GM19463 (cell line): ENCODE data around the gene GRID1.

Experiments used
- ATAC-seq: cut with Tn5 transposase; IDR thresholded peaks from one replicate; pipeline ENCODE4 v1.9.1; 2021; ENCODE audit warnings: mild to moderate bottlenecking, moderate library complexity; ENCODE audit not compliant: unreplicated experiment

Gene GRID1

DNA sequence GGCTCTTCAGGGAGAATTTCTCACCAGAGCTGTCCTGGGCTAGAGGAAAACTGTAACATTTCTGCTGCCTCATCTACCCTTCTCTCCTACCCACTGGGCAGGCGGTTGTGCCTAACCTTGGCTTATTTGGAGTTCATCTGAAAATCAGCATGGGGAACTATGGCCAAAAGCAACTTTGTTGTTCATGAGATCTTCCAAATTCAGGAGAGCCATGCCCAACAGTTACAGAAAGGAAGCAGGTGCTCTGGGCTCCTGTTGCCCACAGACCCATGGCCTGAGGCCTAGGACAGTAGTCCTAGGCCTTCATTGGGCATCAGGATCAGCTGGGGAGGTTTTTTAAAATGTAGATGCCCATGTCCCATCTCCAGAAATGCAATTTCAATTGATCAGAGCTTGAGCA is 85.2 kb downstream of the GRID1 start:
- no peak for ATAC-seq

DNA sequence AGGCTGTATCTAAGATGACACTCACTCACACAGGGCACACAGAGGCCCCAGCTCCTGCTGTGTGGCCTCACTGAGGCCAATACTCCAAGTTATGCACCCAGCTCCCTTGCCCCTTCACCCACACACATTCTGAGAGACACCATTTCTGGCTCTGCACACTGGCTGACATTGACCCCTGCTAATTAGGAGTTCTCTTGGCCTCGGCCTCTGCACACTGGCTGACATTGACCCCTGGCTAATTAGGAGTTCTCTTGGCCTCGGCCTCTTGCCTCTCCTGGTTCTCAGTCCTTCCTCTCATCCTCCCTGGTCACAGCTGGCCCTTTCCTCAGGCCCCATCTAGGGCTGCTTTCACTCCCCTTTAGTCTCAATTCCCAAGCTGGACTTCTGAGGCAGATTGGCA is 97.3 kb downstream of the GRID1 start:
- ATAC-seq = no peak

DNA sequence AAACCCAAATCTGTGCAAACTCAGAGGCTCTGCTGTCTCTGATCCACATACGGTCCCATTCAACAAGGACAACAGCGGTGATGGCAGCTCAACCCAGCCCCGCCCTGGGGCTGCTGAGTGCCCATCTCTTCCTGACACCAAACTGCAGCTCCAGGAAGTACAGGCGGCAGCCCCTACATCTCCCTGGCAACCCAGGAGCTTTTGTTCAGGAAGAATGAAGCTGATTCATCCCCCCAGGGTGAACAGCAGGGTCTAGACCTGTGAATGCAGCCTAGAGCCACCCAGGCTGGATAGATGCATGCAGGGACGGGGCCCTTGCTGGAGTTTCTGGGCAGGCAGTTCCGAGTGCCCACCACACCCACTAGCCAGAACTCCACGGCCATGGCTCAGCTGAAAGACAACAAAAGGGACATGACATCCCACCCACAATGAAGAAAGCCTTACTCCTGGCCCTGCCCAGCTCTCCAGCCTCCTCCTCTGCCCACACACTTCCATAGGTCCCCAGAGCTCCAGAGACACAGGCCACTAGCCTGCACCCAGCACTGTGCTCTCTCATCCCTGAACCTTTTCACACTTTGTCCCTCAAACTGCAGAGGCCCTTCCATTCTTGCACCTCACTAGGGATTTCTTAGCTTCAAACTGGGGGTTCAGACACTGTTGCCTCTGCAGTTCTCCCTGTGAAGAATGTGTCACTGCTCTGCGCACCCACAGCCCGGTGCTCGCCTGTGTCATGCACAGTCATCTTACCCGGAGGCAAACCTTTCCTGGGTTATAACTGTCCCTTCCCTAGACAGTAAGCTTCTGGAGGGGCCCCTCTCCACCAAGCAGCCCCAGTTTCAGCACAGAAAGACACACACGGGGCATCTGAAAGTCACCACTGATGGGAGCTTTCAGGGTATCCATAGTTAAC is 99.1 kb downstream of the GRID1 start:
- no peak for ATAC-seq

DNA sequence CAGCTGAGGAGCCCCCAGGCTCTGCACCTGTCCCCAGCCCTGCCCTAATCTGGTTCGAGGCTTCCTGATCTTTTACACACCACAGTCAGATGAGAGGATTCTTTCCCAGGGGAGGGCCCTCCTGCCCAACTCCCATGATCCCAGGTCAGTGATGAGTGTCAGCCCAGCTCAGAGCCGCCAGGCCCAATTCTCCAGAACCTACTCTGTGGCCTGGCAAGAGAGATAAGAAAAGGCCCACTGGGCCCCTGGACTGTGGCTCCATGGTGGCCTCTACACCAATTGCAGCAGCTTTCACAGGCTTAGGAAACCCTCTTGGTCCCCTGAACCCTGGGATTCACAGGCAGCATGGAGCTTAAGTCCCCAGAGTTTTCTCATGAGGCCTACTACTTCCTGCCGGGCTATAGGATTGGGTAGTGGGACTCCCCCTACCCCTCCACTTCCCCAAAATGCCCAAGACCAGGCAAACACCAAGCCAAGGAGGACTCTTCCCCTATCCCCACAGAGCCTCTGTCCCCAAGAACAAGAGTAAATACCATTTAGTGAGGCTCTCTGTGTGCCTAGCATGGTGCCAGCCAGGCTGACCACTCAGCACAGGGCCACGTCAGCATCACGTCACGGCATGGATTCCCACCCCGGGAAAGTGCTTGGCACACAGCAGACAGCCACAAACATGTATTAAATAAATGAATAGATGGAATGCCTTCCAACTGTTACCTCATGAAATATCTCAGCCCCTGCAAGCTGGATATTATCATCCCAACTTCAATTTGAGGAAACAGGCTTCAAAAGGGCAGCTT is 100.0 kb downstream of the GRID1 start:
- no peak for ATAC-seq

DNA sequence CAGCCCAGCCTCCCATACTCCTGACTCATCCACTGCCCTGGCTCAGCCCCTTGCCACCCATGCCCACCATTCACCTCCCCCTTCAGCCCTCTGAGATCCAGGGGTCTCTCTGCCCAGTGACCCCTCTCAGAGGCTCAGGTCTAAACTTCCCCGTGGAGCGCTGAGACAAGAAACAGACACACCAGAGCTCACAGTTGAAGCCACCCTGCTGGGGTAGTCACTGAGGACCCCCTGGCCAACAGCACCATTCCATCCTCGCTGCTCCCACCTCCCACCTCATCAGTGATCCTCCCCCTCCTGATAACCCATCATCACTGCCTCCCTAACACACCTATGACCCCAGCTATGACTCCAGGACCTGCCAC is 100.7 kb downstream of the GRID1 start:
- ATAC-seq = no peak

DNA sequence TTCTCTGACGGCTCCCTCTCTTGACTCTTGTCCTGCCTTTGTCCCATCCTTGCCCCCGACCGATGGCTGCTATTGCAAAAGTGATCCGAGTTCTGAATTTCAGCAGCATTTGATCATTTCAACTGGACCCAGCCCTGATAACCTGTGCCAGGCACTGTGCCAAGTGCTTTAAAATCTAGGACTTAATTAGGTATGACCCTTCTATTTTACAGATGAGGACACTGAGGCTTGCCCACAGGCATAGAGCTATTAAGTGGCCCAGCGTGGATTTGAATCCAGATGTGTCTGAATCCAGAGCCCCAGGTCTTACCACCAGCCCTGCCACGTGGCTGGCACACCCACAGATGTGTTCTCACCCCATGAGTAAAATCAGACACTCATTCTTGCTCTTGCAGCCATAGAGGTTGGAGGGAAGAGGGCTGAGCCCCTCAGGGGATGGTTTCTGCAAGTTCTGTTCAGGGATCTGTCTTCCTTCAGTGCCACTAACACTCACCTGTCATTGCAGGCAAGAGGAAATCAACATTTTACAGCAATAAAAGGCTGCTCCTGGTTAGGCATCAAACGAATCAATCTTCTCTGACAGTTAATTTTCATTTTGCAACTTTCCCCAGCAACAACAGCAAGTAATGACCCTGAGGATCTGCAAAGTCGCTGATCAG is 101.2 kb downstream of the GRID1 start:
- no peak for ATAC-seq

DNA sequence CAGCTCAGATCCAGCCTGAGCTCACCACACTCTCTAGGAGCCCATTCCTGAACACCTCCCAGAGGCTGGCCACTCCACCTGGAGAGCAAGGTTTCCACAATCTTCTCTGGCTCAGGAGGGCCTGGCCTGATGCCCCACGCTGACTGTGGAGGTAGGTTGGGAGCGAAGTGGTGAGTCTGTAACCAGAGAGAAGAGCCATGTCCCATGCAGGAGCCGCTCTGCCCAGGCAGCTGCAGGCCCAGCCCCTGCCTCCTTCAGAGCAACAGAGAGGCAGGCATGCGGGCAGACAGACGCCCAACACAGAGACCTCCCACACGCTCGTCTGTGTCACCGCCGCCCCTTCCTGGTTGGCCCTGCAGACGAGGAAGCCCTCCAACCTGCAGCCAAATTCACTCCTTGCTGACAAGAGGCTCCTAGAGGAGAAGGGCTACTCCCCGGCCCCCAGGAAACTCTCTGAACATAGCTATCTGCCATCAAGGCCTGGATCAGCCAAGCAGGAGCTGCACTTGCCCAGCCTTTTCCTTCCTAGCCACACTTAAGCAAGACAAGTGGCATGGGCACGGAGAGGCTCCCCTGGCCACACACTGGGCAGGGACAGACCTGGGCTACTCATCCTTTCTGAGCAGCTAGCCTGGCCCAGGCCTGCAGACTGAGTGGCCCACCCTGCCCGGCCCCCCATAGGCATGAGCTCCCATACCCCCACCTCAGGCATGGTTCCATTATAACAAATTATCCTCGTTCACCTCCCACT is 101.9 kb downstream of the GRID1 start:
- ATAC-seq = no peak

DNA sequence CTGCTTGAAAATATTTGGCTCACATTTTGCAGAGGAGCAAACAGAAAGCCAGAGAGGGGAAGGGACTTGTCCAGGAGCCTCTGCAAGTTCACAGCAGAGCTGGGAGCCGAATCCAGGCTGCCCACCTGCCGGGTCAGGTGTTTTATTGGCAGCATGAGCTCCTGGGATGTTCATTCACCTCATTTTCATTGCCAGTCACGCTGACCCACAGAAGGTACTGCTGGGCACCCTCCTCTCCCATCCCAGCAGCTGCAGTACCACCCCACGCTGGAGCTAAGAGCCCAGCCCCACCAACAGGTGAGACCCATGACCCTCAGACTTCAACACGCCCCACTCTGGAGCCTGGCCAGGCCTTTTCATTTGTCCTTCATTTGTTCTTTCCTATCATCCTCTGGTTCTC is 102.7 kb downstream of the GRID1 start:
- ATAC-seq = no peak

DNA sequence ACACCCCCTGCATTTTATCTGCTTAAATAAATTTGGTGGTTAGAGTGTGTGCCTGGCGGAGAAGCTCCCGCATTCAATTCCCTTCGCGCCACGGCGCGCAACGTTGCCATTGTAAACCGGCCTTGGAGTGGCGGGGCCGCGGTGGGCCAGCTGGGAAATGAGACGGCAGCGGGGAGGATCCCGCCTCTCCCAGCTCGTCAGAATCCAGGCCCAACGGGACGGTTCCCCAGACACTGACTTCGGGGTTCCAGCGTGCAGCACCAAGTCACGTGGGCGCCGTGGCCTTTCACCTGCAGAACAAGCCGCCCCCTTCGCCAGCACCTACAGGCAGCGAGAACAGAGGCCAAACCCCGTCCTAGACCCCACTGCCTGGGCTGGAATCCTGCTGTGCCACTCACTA is 103.4 kb downstream of the GRID1 start:
- ATAC-seq = no peak

DNA sequence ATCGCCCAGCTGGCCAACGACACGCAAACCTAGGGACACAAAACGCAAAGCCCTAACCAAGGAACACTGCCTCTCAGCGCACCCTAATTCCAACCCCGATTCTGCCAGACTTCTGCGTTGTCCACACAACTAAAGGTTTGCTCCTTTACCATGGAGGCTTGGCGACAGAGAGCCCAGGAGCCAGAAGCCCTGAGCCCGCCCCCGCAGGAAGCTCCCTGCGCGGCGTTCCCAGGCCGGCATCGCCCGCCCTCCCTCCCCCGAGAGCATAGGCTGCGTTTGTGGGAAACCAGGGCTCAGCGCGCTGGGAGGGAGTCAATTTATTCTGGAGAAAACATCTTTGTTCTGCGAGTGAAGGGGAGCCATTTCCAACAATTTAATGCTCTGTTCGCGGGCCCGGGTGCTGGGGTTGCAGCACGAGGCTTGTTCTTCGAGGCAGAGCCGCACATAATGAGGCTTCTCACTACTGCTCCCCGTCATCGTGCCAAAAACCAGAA is 103.9 kb downstream of the GRID1 start:
- ATAC-seq = no peak

DNA sequence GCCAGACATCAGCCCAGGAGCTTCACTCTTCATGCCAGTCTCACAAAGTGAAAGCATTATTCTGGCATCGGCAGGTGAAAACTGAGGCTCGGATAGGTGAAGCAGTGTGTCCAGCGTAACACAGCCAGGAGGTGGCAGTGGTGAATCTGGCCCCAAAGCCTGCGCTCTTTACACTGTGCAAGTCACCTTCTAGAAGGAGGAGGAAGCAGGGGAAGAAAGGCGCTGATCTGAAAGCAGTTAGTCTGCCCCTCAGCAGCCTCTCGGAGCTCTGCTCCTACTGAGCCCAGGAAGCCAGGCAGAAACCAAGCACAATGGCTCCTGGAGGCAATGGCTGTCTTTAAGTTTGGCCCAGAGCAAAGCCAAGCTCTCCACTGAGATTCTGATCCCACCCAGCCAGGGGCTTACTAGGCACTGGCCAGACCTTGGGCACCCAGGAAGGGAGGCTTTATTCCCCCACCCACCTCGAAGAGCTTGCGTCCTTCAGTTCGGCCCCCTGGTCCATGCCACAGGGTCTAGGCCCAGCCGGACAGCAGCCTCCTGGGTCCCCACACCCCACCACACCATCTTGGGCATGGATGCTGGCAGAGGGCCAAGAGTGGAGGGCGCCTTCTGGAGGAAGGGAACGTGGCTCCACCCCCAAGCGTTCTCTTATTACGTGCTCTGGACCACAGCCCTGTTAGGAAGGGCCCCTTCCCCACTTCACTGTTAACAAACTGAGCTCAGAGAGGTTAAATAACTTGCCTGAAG is 104.5 kb downstream of the GRID1 start:
- peak; percentile 70 for ATAC-seq

DNA sequence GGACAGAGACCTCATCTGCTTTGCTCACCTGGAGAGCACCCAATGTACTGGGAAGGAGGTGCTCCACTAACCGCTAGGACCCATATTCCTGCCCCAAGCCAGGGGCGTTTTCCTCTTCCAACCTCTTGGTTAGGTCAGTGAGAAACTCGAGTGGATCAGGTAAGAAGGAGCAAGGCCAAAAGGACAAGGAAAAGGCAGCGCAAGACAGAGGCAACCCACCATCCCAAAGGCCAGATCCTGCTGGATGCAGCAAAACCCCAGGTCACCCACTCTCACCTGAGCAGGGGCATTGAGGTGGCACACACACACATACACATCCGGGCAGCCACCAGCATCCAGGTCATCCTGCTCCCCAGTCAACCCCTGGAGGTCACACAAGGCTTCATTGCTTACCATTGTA is 105.1 kb downstream of the GRID1 start:
- ATAC-seq = no peak

DNA sequence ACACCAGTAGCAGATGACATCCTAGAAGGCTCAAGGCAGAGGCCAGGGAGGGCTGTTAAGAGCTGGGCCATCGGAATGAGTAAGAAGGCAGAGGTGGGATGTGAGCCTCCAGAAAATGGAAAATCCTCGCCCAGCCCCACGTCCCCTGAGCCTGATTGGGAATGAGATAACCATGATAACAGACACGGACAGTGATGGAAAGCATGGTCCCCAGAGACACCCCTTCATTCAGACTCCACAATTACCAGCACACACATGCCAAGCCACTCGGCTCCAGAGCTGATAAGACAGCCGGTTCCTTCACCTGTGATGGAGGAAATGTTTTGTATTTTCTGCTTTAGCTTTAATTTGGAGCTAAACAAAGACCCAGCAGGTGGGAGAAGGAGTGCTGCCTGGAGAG is 106.0 kb downstream of the GRID1 start:
- no peak for ATAC-seq

DNA sequence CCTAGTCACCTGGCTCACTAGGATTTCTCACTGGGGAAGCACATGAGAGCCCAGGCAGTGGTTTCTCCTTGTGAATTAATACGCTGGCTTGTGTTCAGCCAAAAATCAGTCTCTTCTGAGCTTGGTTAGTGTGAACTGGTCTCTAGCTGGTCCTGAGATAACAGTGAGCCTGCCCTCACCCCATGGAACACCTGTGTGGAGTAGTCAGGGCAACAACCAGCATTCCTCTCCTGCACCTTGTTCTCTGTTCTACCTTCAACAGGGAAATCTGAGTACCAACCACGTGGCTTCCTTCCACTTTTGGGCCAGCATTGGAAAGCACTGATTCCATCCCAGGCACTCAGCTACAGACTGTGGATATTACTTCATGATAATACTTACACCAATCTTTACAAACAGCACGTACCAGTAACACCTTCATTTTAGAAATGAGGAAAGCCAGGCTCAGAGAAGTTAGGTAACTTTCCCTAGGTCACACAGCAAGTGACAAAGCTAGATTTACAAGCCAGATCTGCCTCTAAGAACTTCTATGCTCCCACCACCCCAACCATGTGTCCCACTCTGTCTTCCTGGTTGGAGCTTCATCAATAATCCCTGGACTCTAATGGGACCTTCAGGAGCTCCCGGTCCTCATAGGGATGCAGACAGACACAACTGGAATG is 106.6 kb downstream of the GRID1 start:
- ATAC-seq = no peak

DNA sequence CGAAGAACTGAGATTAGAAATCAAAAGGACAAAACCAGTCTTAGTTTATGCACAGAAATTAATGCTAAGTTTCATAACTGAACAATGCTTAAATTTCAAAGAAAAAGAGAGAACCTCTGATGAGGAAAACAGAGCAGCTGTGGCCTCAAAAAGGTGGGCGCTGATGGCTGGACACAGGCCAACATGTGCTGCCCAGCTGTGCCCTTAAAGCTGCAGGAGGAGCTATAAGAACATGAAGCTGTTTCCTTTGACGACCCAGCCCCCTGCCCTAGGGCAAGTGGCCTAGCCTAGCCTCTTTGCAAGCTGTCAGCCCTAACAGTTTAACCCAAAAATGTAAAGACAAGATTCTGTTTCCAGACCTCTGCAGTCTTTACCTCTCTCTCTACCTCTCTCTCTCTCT is 107.7 kb downstream of the GRID1 start:
- no peak for ATAC-seq

DNA sequence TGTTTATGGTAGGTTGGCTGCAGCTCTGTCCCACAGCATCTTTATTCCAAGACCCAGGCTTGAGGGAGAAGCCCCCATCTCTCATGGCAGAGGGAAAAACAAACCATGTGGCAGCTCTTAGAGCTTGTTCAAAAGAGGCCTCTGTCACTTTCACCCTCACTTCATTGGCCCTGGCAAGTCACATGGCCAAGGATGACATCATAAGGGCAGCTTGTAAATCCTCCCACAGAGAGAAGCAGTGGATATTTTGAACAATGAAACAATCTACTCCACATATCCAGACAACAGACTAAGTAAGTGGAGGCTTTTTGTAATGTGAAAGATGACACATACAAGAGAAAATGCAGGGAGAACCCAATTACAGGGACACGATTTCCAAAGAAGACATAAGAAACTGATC is 108.1 kb downstream of the GRID1 start:
- no peak for ATAC-seq

DNA sequence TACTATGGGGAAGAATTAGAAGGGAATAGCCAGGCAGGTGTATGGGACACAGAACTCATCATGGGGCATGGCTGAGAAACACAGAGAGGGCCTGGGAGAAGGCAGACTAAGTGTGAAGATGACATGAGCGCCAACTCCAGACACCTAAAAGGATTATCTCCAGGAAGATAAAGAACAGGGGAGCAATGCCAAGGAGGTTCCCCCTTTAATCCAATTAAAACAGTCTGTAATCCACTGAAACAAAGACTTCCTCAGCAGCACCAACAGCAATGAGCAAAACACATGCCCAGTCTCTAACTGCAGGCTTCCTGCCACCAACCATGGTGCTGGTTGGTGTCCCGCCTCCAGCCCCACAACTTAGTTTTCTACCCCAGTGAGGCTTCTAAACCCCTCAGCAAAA is 108.9 kb downstream of the GRID1 start:
- ATAC-seq = no peak

DNA sequence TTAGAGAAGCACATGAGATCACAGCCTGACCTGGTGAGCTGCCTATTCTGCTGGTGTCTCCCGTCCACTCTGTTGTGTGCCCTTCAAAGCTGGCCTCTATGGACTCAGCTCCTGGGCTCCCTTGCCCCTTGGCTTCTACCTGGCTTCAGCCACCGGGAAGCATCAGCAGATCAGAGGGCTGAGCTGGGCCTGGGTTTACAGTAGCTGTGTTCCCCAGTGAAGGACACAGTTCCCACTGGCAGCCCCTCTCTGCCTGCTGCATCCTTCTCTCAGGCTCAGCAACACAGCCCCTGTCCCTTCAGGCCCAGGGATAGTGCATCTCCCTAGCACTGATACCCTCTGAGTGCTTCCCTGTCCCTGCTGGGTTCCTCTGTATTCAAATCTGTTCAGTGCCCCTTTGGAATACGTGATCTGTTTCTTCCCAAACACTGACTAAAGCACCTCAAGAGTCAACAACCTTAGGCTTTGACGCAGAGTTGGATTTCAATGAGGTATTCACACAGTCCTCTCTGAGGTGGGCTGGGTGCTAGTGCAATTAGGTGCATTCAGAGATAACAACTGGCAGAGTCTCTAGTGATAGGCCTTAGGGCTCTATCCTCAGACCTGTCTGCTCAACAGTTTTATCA is 109.8 kb downstream of the GRID1 start:
- no peak for ATAC-seq
